HFF-Myc (cell line): ENCODE measurements around the gene WDR7.
A peak's percentile ranks its signal among the peaks of the same experiment; 100 is the strongest.

Experiments
- DNase-seq: peaks from one replicate; pipeline ENCODE4 v3.0.0-alpha.2; 2011; ENCODE audit warnings: low read depth; ENCODE audit errors: extremely low read depth
- H3K4me3 ChIP-seq: replicated peaks from 2 replicates; pipeline ENCODE4 v1.5.1; 2011; ENCODE audit warnings: low read depth, mild to moderate bottlenecking, control low read depth, low read length
- TF ChIP-seq, protein P1 (sequence below): IDR thresholded peaks from 2 replicates; pipeline ENCODE4 v1.5.1; 2012; ENCODE audit warnings: mild to moderate bottlenecking, low read depth, low read length, control low read depth; ENCODE audit errors: missing control alignments

Gene WDR7

DNA sequence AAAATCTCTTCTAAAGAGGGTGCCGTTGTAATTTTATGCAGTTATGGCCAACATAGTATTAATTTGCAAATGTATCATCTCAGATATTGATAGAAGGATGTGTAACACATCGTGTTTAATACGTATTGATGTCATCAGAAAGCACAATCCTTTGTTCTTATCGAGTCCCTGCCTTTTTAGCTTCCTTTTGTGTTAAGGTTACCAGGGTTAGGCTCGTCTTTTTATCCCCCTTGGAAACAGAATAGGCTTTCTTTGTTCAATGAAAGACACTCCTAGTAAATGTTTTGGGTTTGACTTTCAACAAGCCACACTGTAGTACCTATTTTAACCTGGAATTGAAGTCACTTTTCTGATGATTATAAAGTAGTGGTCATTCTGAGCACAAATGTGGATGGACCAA lies 136.2 kb downstream of the WDR7 start:
- no peak for DNase-seq
- TF ChIP-seq, protein P1, sequence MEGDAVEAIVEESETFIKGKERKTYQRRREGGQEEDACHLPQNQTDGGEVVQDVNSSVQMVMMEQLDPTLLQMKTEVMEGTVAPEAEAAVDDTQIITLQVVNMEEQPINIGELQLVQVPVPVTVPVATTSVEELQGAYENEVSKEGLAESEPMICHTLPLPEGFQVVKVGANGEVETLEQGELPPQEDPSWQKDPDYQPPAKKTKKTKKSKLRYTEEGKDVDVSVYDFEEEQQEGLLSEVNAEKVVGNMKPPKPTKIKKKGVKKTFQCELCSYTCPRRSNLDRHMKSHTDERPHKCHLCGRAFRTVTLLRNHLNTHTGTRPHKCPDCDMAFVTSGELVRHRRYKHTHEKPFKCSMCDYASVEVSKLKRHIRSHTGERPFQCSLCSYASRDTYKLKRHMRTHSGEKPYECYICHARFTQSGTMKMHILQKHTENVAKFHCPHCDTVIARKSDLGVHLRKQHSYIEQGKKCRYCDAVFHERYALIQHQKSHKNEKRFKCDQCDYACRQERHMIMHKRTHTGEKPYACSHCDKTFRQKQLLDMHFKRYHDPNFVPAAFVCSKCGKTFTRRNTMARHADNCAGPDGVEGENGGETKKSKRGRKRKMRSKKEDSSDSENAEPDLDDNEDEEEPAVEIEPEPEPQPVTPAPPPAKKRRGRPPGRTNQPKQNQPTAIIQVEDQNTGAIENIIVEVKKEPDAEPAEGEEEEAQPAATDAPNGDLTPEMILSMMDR, result no peak
- H3K4me3 ChIP-seq, result no peak overlapping the region

DNA sequence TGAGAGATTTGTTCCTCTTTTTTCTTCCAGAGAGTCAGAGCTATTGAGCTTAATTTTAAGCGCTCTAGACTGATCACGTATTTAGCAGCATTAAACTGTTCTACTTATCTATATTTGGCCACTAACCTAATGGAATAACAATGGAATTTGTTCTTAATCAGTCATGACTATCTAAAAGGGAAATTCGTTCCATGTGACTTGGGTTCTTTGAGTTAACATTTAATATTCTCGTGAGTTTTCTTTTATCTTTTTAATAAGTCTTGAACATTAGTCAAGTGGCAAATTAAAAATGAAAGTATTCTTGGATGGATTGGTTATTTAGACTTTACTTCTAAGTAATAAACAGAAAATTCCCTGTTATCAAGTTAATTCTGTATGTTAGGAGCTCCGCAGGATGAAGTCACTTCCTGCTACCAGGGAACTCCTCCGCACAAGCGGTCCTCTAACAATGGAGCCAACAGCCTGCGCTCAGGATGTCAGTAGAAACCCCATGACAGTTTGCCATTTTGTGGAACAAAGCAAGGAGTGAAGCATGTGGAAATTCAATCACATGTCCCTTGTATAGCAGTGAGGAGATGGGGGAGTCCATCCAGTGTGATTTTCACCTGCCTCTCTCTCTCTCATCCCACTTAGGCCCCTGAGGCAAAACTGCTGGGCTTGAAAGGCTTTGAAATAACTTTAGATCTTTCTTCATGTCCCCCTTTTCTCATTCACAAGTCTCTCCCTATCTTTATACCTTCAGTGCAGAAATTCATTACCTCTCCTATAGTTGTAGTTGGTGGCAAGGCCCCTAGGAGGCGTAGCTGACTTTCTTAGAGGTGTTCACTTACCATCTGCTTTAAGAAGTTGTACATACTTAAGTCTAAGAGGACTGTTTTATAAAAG lies 138.1 kb downstream of the WDR7 start:
- DNase-seq, result no peak
- H3K4me3 ChIP-seq, result no peak overlapping the region
- TF ChIP-seq, protein P1, result peak; percentile 62

DNA sequence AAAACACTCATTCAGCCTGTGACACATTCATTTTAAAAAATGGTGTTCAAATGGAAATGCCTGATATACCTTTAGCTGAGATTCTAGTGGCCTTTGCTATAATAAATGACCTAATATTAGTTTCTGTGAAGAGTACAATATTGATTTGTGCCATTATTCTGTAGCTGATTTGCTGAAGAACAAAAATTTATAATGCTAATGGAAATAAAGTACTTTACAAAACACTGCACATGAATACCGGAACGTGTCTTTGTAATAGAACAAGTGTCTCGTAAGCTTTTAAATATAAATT lies 138.7 kb downstream of the WDR7 start:
- DNase-seq, result no peak
- TF ChIP-seq, protein P1, result no peak
- no peak overlapping the region for H3K4me3 ChIP-seq

DNA sequence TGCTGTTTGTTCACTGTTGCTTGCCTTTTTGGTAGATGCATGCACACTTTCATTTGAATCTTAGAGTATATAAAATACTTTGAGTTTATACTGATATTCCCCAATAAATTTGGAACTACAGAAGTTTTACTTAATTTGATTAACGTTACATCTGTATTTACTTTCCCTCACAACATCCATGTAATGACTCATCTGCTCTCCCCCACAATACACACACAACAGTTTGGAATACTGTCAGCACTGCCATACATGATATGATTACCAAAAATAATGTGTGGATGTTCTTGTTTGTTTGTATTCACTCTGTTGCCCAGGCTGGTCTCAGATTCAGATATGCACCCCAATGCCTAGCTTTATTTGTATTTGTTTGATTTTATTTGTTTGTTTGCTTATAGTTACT lies 144.2 kb downstream of the WDR7 start:
- DNase-seq, result peak; percentile 11
- TF ChIP-seq, protein P1, result no peak

DNA sequence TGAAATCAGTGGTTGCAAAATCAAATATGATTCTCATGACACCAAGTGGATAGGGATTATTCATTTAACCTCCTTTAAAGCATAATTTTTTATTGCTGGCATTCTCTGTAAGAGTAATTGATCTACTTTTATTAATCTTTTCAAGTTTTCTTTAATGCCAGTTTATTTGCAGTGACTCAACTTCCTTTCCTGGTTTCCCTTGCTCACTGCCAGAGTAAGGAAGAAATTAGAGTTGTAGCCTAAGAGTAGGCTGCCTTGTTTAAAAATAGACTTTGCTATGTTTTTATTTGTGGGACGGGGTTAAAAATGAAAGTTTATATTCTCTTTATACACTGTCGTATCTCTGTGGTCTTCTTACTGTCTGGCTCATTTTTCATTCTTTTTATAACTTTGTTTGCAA lies 148.6 kb downstream of the WDR7 start:
- no peak for DNase-seq
- TF ChIP-seq, protein P1, result no peak
- H3K4me3 ChIP-seq, result no peak overlapping the region

More for the DNA sequence above, 144.2 kb downstream of the WDR7 start:
- no peak overlapping the region for H3K4me3 ChIP-seq

DNA sequence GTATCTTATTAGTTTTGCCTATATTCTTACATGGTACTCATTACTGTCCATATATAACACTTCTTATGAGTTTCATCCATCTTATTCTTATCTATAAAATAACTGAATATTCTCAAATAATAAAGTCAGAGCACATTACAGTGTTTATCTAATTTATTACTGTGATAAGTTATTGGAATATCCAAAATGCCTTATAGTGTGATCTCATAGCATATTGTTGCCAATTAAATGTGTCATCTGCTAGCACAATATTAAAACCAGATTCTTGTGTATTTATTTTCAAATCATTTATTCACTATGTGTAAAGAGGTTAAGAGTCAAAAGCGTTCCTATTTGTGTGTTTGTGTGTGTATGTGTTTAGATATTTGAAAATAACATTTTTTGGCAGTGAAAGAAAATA lies 151.9 kb downstream of the WDR7 start:
- DNase-seq, result no peak

More for the DNA sequence above, 151.9 kb downstream of the WDR7 start:
- H3K4me3 ChIP-seq, result no peak overlapping the region
- TF ChIP-seq, protein P1, result no peak
